Left lung (tissue), 10 donors: ENCODE results near the gene NT5DC2. TPM values are rescaled to one million over a fixed set of nuclear protein-coding genes. Genes with fewer than 3 reads are reported as not detected.

ENCODE experiments used
- ATAC-seq: fragments of 200-7000 bp; cut with Tn5 transposase; one replicate; pipeline ENCODE4 v1.9.1; 2020; ENCODE audit warnings: moderate library complexity
- DNase-seq, 4 donors: peaks; one replicate each; pipeline ENCODE4 v3.0.0-alpha.2; 2013 to 2020
- H3K27ac ChIP-seq, 2 donors: fragments of 200-600 bp; sonication (generic) in 1 of 2; one replicate each; pipeline versions ENCODE4 v1.5.0 to v1.8.0; 2020 to 2021
- H3K27me3 ChIP-seq, 2 donors: fragments of 200-600 bp; sonication (generic) in 1 of 2; one replicate each; pipeline versions ENCODE4 v1.5.0 to v1.8.0; 2020 to 2021
- H3K36me3 ChIP-seq, 2 donors: fragments of 200-600 bp; sonication (generic) in 1 of 2; one replicate each; pipeline versions ENCODE4 v1.5.0 to v1.8.0; 2020 to 2021
- H3K4me1 ChIP-seq, 2 donors: fragments of 200-600 bp; one replicate each; pipeline ENCODE4 v1.8.0; 2021
- H3K4me3 ChIP-seq, 2 donors: fragments of 200-600 bp; sonication (generic) in 1 of 2; one replicate each; pipeline versions ENCODE4 v1.5.0 to v1.8.0; 2020 to 2021; ENCODE audit warnings: mild to moderate bottlenecking in 1 of 2
- H3K9me3 ChIP-seq, 2 donors: fragments of 200-600 bp; sonication (generic) in 1 of 2; one replicate each; pipeline versions ENCODE4 v1.5.0 to v1.8.0; 2020 to 2021
- intact Hi-C, 2 donors: fragments of 100-400 bp; cut with DNase I; formaldehyde crosslinking; loops; one replicate each; pipeline versions ENCODE4 v1.11.2 to v1.14.2; 2022
- polyA plus RNA-seq, 6 donors: library from polyadenylated mRNA; unstranded; fragments of 120-200 nt; gene quantifications; one replicate each; pipeline ENCODE4 v1.2.1, GENCODE V29; 2013; ENCODE audit not compliant: insufficient read length in 6 of 6
- total RNA-seq, 2 donors: library from RNA; stranded (reverse); fragmentation: NEBNext Ultra II Directional; extraction: Animal tissue kit (Norgen Biotek cat#: 25700); gene quantifications; one replicate each; pipeline ENCODE4 v1.2.1, GENCODE V29; 2021
- TF ChIP-seq, protein P1 (sequence below), 2 donors: fragments of 200-600 bp; sonication (generic) in 1 of 2; IDR thresholded peaks; one replicate each; pipeline versions ENCODE4 v1.5.0 to v1.8.0; 2021; ENCODE audit warnings: antibody characterized with exemption in 2 of 2
- donor health status: DM: no; HTN: yes; CAD: no.
- donor health status: DM: no; HTN: no; CAD: no.

Gene NT5DC2
- total and polyA plus RNA-seq, 8 donors, result 81.8 to 365 (median 247) TPM

DNA sequence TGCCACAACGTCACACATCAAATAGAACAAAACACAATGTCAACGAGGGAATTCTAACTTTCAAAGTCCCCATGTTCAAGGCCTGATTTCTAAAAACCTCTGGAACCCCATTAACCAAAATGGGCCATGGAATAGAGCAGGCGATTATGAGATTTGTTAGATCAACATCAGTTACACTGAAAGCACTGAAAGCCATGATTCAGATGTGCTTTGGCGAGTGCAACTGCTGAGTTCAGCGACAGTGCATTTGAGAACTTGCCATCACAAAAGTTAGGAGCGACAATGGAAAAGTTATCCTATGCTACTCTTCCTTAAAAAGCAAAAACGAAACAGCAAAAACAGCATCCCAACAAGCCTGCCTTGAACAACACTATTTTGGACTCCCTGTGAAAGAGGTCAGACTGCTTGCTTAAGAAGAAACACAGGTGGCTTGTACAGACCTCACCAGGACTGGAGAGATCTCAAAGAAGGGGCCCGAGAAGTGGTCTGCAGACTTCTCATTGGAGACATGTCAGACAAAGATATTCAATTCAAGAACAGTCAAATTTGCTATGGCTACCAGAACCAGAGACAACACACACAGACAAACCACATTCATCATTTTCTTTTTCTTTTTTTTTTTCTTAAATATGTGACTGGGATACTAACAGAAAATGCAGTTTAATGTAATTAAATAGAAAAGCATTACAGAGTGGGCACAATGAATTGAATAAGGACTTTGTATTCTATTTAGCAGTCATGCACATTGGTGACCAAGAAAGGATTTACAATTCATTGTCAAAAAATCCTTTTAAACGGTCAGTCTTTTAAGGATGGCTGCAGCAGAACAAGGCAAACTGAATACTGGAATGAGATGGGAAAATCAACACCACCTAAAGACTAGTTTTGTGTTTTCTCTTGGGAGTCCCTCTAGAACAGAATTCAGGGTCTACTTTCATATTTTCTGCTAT is 23.6 kb upstream of the NT5DC2 start:
- TF ChIP-seq, protein P1, sequence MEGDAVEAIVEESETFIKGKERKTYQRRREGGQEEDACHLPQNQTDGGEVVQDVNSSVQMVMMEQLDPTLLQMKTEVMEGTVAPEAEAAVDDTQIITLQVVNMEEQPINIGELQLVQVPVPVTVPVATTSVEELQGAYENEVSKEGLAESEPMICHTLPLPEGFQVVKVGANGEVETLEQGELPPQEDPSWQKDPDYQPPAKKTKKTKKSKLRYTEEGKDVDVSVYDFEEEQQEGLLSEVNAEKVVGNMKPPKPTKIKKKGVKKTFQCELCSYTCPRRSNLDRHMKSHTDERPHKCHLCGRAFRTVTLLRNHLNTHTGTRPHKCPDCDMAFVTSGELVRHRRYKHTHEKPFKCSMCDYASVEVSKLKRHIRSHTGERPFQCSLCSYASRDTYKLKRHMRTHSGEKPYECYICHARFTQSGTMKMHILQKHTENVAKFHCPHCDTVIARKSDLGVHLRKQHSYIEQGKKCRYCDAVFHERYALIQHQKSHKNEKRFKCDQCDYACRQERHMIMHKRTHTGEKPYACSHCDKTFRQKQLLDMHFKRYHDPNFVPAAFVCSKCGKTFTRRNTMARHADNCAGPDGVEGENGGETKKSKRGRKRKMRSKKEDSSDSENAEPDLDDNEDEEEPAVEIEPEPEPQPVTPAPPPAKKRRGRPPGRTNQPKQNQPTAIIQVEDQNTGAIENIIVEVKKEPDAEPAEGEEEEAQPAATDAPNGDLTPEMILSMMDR (IDR thresholded peaks at IDR 0.05), result no peak
- no peak for ATAC-seq
- Histone ChIP-seq H3K27me3 (no peaks in the 10 kb centered on the region), H3K4me3 (no peak overlapping the region), H3K4me1 (no peaks in the 10 kb centered on the region), H3K36me3 (peaks cover 0 to 92% of the 10 kb centered on the region in 2 donors), H3K9me3 (no peaks in the 10 kb centered on the region), H3K27ac (no peak overlapping the region)
- intact Hi-C loops, result no loop called here
- no peak for DNase-seq

GRCh38 chr3:52555056-52555455 is 21.4 kb upstream of the NT5DC2 start:
- H3K27me3 ChIP-seq, result no peaks in the 10 kb centered on the region
- H3K9me3 ChIP-seq, result no peaks in the 10 kb centered on the region
- intact Hi-C loops, result no loop called here
- DNase-seq (no peak), ATAC-seq (no peak)
- H3K4me1 ChIP-seq, result no peaks in the 10 kb centered on the region
- no peak overlapping the region for H3K4me3 ChIP-seq
- TF ChIP-seq, protein P1 (IDR thresholded peaks at IDR 0.05), result no peak
- H3K36me3 ChIP-seq, result peaks cover 0 to 92% of the 10 kb centered on the region in 2 donors
- H3K27ac ChIP-seq, result no peak overlapping the region

- TF ChIP-seq, protein P1 (IDR thresholded peaks at IDR 0.05), result no peak
- no peaks in the 10 kb centered on the region for H3K4me1 ChIP-seq
- no peak overlapping the region for H3K4me3 ChIP-seq
- H3K27me3 ChIP-seq, result no peaks in the 10 kb centered on the region
- no peak for DNase-seq
- no peak for ATAC-seq
- intact Hi-C loops, result no loop called here
- H3K9me3 ChIP-seq, result no peaks in the 10 kb centered on the region
- H3K36me3 ChIP-seq, result peaks cover 0 to 92% of the 10 kb centered on the region in 2 donors
- H3K27ac ChIP-seq, result no peak overlapping the region
Observed at GRCh38 chr3:52554026-52554755, 20.5 kb upstream of the NT5DC2 start.

- no peaks in the 10 kb centered on the region for H3K27me3 ChIP-seq
- TF ChIP-seq, protein P1 (IDR thresholded peaks at IDR 0.05), result no peak
- H3K4me1 ChIP-seq, result no peaks in the 10 kb centered on the region
- H3K4me3 ChIP-seq, result no peak overlapping the region
- ATAC-seq (peak; percentile 84), DNase-seq (no peak)
- intact Hi-C loops, result no loop called here
- H3K36me3 ChIP-seq, result peaks cover 0 to 92% of the 10 kb centered on the region in 2 donors
- no peaks in the 10 kb centered on the region for H3K9me3 ChIP-seq
- H3K27ac ChIP-seq, result no peak overlapping the region
Observed at GRCh38 chr3:52552089-52552488, 18.4 kb upstream of the NT5DC2 start.

- TF ChIP-seq, protein P1 (IDR thresholded peaks at IDR 0.05), result no peak
- Histone ChIP-seq H3K4me3 (no peak overlapping the region), H3K9me3 (no peaks in the 10 kb centered on the region), H3K4me1 (no peaks in the 10 kb centered on the region), H3K27me3 (no peaks in the 10 kb centered on the region), H3K27ac (no peak overlapping the region), H3K36me3 (peaks cover 0 to 95% of the 10 kb centered on the region in 2 donors)
- DNase-seq (no peak), ATAC-seq (peak; percentile 38)
- intact Hi-C loops, result no loop called here
Observed at GRCh38 chr3:52551118-52551517, 17.5 kb upstream of the NT5DC2 start.
